GM23338 (cell line): Measurements from ENCODE around the gene NLRP9. TPM values are rescaled to one million over a fixed set of nuclear protein-coding genes. Genes with fewer than 3 reads are reported as not detected.

Source experiments
- ATAC-seq: fragments of 200-7000 bp; cut with Tn5 transposase; 3 replicates; pipeline ENCODE4 v1.9.1; 2020
- DNase-seq: peaks from one replicate; pipeline ENCODE4 v3.0.0-alpha.2; 2015; ENCODE audit warnings: low spot score
- H2AFZ ChIP-seq: fragments of 200-600 bp; sonication (generic); 2 replicates; pipeline ENCODE4 v1.8.0; 2016; ENCODE audit warnings: antibody characterized with exemption, mild to moderate bottlenecking, moderate library complexity
- H3F3A ChIP-seq: fragments of 200-600 bp; sonication (generic); replicated peaks from 2 replicates; pipeline ENCODE4 v1.8.0; 2017; ENCODE audit warnings: antibody characterized with exemption, mixed run types, low read depth
- H3K27ac ChIP-seq: fragments of 200-600 bp; sonication (generic); 2 replicates; pipeline ENCODE4 v1.6.1; 2016; ENCODE audit warnings: low read depth
- H3K27me3 ChIP-seq: fragments of 200-600 bp; sonication (generic); 2 replicates; pipeline ENCODE4 v1.8.0; 2016; ENCODE audit warnings: mild to moderate bottlenecking, mixed run types, moderate library complexity; ENCODE audit not compliant: insufficient read depth
- H3K36me3 ChIP-seq: fragments of 200-600 bp; sonication (generic); 2 replicates; pipeline ENCODE4 v1.8.0; 2016; ENCODE audit warnings: mild to moderate bottlenecking; ENCODE audit not compliant: insufficient read depth
- H3K4me1 ChIP-seq: fragments of 200-600 bp; sonication (generic); 2 replicates; pipeline ENCODE4 v1.8.0; 2016; ENCODE audit warnings: mild to moderate bottlenecking, moderate library complexity; ENCODE audit not compliant: insufficient read depth
- H3K4me2 ChIP-seq: fragments of 200-600 bp; sonication (generic); 2 replicates; pipeline ENCODE4 v1.7.1; 2017; ENCODE audit warnings: mixed run types
- H3K4me3 ChIP-seq: fragments of 200-600 bp; sonication (generic); 2 replicates; pipeline ENCODE4 v1.6.1; 2016; ENCODE audit warnings: mixed run types
- H3K79me2 ChIP-seq: fragments of 200-600 bp; sonication (generic); replicated peaks from 2 replicates; pipeline ENCODE4 v1.8.0; 2017; ENCODE audit warnings: mild to moderate bottlenecking; ENCODE audit not compliant: insufficient read depth
- H3K9me2 ChIP-seq: fragments of 200-600 bp; sonication (generic); 2 replicates; pipeline ENCODE4 v1.8.0; 2017; ENCODE audit not compliant: insufficient read depth
- H4K20me1 ChIP-seq: fragments of 200-600 bp; sonication (generic); replicated peaks from 2 replicates; pipeline ENCODE4 v1.8.0; 2017; ENCODE audit warnings: mild to moderate bottlenecking; ENCODE audit not compliant: insufficient read depth
- H3K27ac Mint-ChIP-seq: 2 replicates; pipeline ENCODE4 v1.8.0; 2020; ENCODE audit warnings: inconsistent platforms, mild to moderate bottlenecking, moderate library complexity, mixed read lengths
- H3K27me3 Mint-ChIP-seq: 3 replicates; pipeline ENCODE4 v1.8.0; 2022; ENCODE audit warnings: low read depth, mild to moderate bottlenecking, moderate library complexity, mixed read lengths, inconsistent platforms; ENCODE audit not compliant: insufficient read depth, poor library complexity
- H3K36me3 Mint-ChIP-seq: 3 replicates; pipeline ENCODE4 v1.8.0; 2021; ENCODE audit warnings: low read depth, mild to moderate bottlenecking, inconsistent platforms, moderate library complexity, mixed read lengths
- H3K4me1 Mint-ChIP-seq: 3 replicates; pipeline ENCODE4 v1.8.0; 2020; ENCODE audit warnings: mild to moderate bottlenecking, inconsistent platforms, mixed read lengths
- H3K4me3 Mint-ChIP-seq: 3 replicates; pipeline ENCODE4 v1.8.0; 2021; ENCODE audit warnings: moderate library complexity, mild to moderate bottlenecking, inconsistent platforms, mixed read lengths
- H3K9me3 Mint-ChIP-seq: 3 replicates; pipeline ENCODE4 v1.8.0; 2020; ENCODE audit warnings: moderate library complexity, mild to moderate bottlenecking, inconsistent platforms, mixed read lengths
- CREB1 ChIP-seq: fragments of 250-450 bp; sonication (Bioruptor Pico); IDR thresholded peaks from 2 replicates; pipeline ENCODE4 v1.5.0; 2020; ENCODE audit warnings: low read depth, mild to moderate bottlenecking, moderate library complexity
- EZH2phosphoT487 ChIP-seq: fragments of 200-600 bp; sonication (generic); IDR thresholded peaks from one replicate; pipeline ENCODE4 v1.8.1; 2018; ENCODE audit warnings: antibody characterized with exemption; ENCODE audit not compliant: unreplicated experiment
- NANOG ChIP-seq: IDR thresholded peaks from 2 replicates; pipeline ENCODE4 v1.6.1; 2016; ENCODE audit warnings: antibody characterized with exemption, borderline replicate concordance
- POLR2AphosphoS5 ChIP-seq: IDR thresholded peaks from 2 replicates; pipeline ENCODE4 v1.6.1; 2016; ENCODE audit warnings: antibody characterized with exemption, low read depth
- REST ChIP-seq: IDR thresholded peaks from one replicate; pipeline ENCODE4 v1.6.1; 2018; ENCODE audit warnings: antibody characterized with exemption; ENCODE audit not compliant: unreplicated experiment
- ZNF114 ChIP-seq: fragments of 250-450 bp; sonication (Bioruptor Pico); IDR thresholded peaks from 2 replicates; pipeline ENCODE4 v1.5.0; 2020; ENCODE audit warnings: mild to moderate bottlenecking, moderate library complexity
- ZNF331 ChIP-seq: fragments of 250-450 bp; sonication (Bioruptor Pico); IDR thresholded peaks from 2 replicates; pipeline ENCODE4 v1.5.0; 2020; ENCODE audit warnings: low read depth, mild to moderate bottlenecking, moderate library complexity
- ZNF462 ChIP-seq: fragments of 250-450 bp; sonication (Bioruptor Pico); IDR thresholded peaks from 2 replicates; pipeline ENCODE4 v1.5.0; 2020; ENCODE audit warnings: mild to moderate bottlenecking, moderate library complexity
- polyA plus RNA-seq: library from polyadenylated mRNA; unstranded; fragments of >200 nt; fragmentation: Nextera tagmentation; extraction: Ambion mirVana; gene quantifications from 2 replicates; pipeline ENCODE4 v1.2.1, GENCODE V29; 2016
- total RNA-seq: library from RNA; depleted of rRNA; stranded (reverse); fragments of >200 nt; shearing (Covaris generic); gene quantifications from 2 replicates; pipeline ENCODE4 v1.2.3, GENCODE V29; 2014

NLRP9 gene
- total and polyA plus RNA-seq, 2 experiments from 2014 or later = not detected

- TF ChIP-seq ZNF462 (CRISPR knock-in tag) (no peak), NANOG (no peak), POLR2AphosphoS5 (no peak), REST (no peak), ZNF114 (CRISPR knock-in tag) (no peak), EZH2phosphoT487 (no peak)
Observed at GRCh38 chr19:55700813-55701212, 37.4 kb downstream of the NLRP9 start (continued).

GRCh38 chr19:55699221-55699620 lies 39.0 kb downstream of the NLRP9 start:
- no peak overlapping the region for H3K4me2 ChIP-seq
- no peaks in the 10 kb centered on the region for H3K36me3 ChIP-seq
- peaks cover 24% of the 10 kb centered on the region for H3K9me3 Mint-ChIP-seq
- H3F3A ChIP-seq = no peaks in the 10 kb centered on the region; the same call in 1 of the 2 replicates
- DNase-seq (no peak), ATAC-seq (no peak)
- H3K9me2 ChIP-seq = no peaks in the 10 kb centered on the region
- no peak overlapping the region for H3K4me3 ChIP-seq
- H2AFZ ChIP-seq = no peak overlapping the region
- H3K4me1 Mint-ChIP-seq = no peaks in the 10 kb centered on the region; the same call in 2 of the 3 replicates
- H3K27ac Mint-ChIP-seq = no peak overlapping the region
- H3K4me3 Mint-ChIP-seq = no peak overlapping the region
- H3K4me1 ChIP-seq = no peaks in the 10 kb centered on the region
- H3K27me3 Mint-ChIP-seq = peaks cover 5% of the 10 kb centered on the region
- no peaks in the 10 kb centered on the region for H3K79me2 ChIP-seq
- no peaks in the 10 kb centered on the region; the same call in 1 of the 2 replicates for H4K20me1 ChIP-seq
- no peak for TF ChIP-seq CREB1 (CRISPR knock-in tag)
- no peak for TF ChIP-seq ZNF331 (CRISPR knock-in tag)
- H3K36me3 Mint-ChIP-seq = peaks cover 63% of the 10 kb centered on the region
- H3K27ac ChIP-seq = no peak overlapping the region
- H3K27me3 ChIP-seq = no peaks in the 10 kb centered on the region
